Neural cell (in vitro differentiated cells): ENCODE measurements around the gene PRR12. TPM values are rescaled to one million over a fixed set of nuclear protein-coding genes. Genes with fewer than 3 reads are reported as not detected.

Experiments used
- H2AFZ ChIP-seq: fragments of 200-600, 300-800 bp; sonication (generic), shearing (Covaris generic); 2 replicates; pipeline ENCODE4 v1.6.0; 2014; ENCODE audit warnings: low read depth, mild to moderate bottlenecking, antibody characterized with exemption, low read length, moderate library complexity
- H3F3A ChIP-seq: fragments of 200-600 bp; shearing (Covaris generic); 2 replicates; pipeline ENCODE4 v1.6.1; 2016; ENCODE audit warnings: mild to moderate bottlenecking, moderate library complexity, mixed read lengths, antibody characterized with exemption, low read length; ENCODE audit not compliant: insufficient read depth, poor library complexity, severe bottlenecking
- H3K27ac ChIP-seq: fragments of 200-600, 300-800 bp; sonication (generic), shearing (Covaris generic); 2 replicates; pipeline ENCODE4 v1.5.1; 2014; ENCODE audit warnings: mild to moderate bottlenecking, low read length, moderate library complexity
- H3K27me3 ChIP-seq: fragments of 300-800, 200-600 bp; sonication (generic), shearing (Covaris generic); 2 replicates; pipeline ENCODE4 v1.6.0; 2014; ENCODE audit warnings: mild to moderate bottlenecking, low read depth, low read length, moderate library complexity; ENCODE audit not compliant: insufficient read depth
- H3K36me3 ChIP-seq: fragments of 300-800, 200-600 bp; sonication (generic), shearing (Covaris generic); 2 replicates; pipeline ENCODE4 v1.5.1; 2014; ENCODE audit warnings: mild to moderate bottlenecking, antibody characterized with exemption, low read length, moderate library complexity; ENCODE audit not compliant: insufficient read depth
- H3K4me2 ChIP-seq: fragments of 300-800, 200-600 bp; sonication (generic), shearing (Covaris generic); 2 replicates; pipeline ENCODE4 v1.6.0; 2014; ENCODE audit warnings: mild to moderate bottlenecking, low read length
- H3K4me3 ChIP-seq: fragments of 300-800, 200-600 bp; sonication (generic), shearing (Covaris generic); 2 replicates; pipeline ENCODE4 v1.5.1; 2014; ENCODE audit warnings: mild to moderate bottlenecking, low read length, moderate library complexity
- H3K79me2 ChIP-seq: fragments of 200-600 bp; shearing (Covaris generic); replicated peaks from 2 replicates; pipeline ENCODE4 v1.6.0; 2014; ENCODE audit warnings: mild to moderate bottlenecking, low read length, moderate library complexity; ENCODE audit not compliant: insufficient read depth
- H3K9ac ChIP-seq: fragments of 300-800, 200-600 bp; sonication (generic), shearing (Covaris generic); 2 replicates; pipeline ENCODE4 v1.6.1; 2016; ENCODE audit warnings: mild to moderate bottlenecking, low read length, mixed read lengths
- H3K9me2 ChIP-seq: fragments of 200-600 bp; shearing (Covaris generic); 2 replicates; pipeline ENCODE4 v1.6.1; 2016; ENCODE audit warnings: mild to moderate bottlenecking, low read length, mixed read lengths; ENCODE audit not compliant: insufficient read depth
- H3K9me3 ChIP-seq: fragments of 200-600, 300-800 bp; sonication (generic), shearing (Covaris generic); 2 replicates; pipeline ENCODE4 v1.6.1; 2016; ENCODE audit warnings: mild to moderate bottlenecking, mixed run types, low read length, moderate library complexity, mixed read lengths
- H4K20me1 ChIP-seq: fragments of 200-600 bp; shearing (Covaris generic); 2 replicates; pipeline ENCODE4 v1.6.1; 2016; ENCODE audit warnings: mild to moderate bottlenecking, mixed run types; ENCODE audit not compliant: insufficient read depth
- EP300 ChIP-seq: fragments of 450-650 bp; conservative IDR thresholded peaks from 2 replicates; pipeline ENCODE4 v1.6.1; 2014; ENCODE audit warnings: antibody characterized with exemption, mild to moderate bottlenecking, moderate library complexity; ENCODE audit not compliant: poor library complexity, severe bottlenecking
- EZH2 ChIP-seq: fragments of 200-600, 300-800 bp; shearing (Covaris generic), sonication (generic); IDR thresholded peaks from 2 replicates; pipeline ENCODE4 v1.6.1; 2014; ENCODE audit warnings: antibody characterized with exemption, low read length, borderline replicate concordance, mild to moderate bottlenecking; ENCODE audit not compliant: insufficient read depth, poor library complexity, severe bottlenecking
- MXI1 ChIP-seq: fragments of 450-650 bp; conservative IDR thresholded peaks from 2 replicates; pipeline ENCODE4 v1.6.1; 2014; ENCODE audit warnings: antibody characterized with exemption, mild to moderate bottlenecking; ENCODE audit not compliant: poor library complexity, severe bottlenecking
- POLR2AphosphoS5 ChIP-seq: IDR thresholded peaks from 2 replicates; pipeline ENCODE4 v1.6.1; 2012
- RAD21 ChIP-seq: fragments of 450-650 bp; conservative IDR thresholded peaks from 2 replicates; pipeline ENCODE4 v1.6.1; 2014; ENCODE audit warnings: antibody characterized with exemption, mild to moderate bottlenecking, moderate library complexity
- SMC3 ChIP-seq: fragments of 450-650 bp; conservative IDR thresholded peaks from 2 replicates; pipeline ENCODE4 v1.6.1; 2014; ENCODE audit warnings: antibody characterized with exemption, mild to moderate bottlenecking, moderate library complexity; ENCODE audit not compliant: poor library complexity
- TAF1 ChIP-seq: IDR thresholded peaks from 2 replicates; pipeline ENCODE4 v1.6.1; 2012; ENCODE audit warnings: low read depth
- polyA plus RNA-seq: library from polyadenylated mRNA; depleted of rRNA; stranded (reverse); fragments of >200 nt; gene quantifications from 2 replicates; pipeline ENCODE4 v1.2.3, GENCODE V29; 2014
- TF ChIP-seq, protein P1 (sequence below): IDR thresholded peaks from 2 replicates; pipeline ENCODE4 v1.6.1; 2012; ENCODE audit warnings: borderline replicate concordance
- TF ChIP-seq, protein P2 (sequence below): fragments of 450-650 bp; IDR thresholded peaks from 2 replicates; pipeline ENCODE4 v1.5.1; 2014; ENCODE audit warnings: antibody characterized with exemption, mild to moderate bottlenecking, moderate library complexity; ENCODE audit not compliant: poor library complexity, severe bottlenecking

PRR12 gene
- polyA plus RNA-seq, 1 donor from 2014 or later, result 1.2 TPM

DNA sequence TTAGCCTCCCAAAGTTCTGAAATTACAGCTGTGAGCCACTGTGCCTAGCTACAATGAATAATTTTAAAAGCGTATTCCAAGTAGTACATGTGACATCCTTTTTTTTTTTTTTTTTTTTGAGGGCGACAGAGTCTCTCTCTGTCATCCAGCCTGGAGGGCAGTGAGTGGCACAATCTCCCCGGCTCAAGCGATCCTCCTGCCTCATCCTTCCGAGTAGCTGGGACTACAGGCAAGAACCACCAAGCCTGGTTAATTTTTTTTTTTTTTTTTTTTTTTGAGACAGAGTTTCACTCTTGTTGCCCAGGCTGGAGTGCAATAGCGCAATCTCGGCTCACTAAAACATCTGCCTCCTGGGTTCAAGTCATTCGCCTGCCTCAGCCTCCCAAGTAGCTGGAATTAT, 3.8 kb upstream of the PRR12 start:
- Histone ChIP-seq H3K4me2 (no peak overlapping the region), H3K36me3 (no peaks in the 10 kb centered on the region), H3F3A (no peaks in the 10 kb centered on the region), H2AFZ (no peak overlapping the region), H3K27ac (no peak overlapping the region), H3K27me3 (no peaks in the 10 kb centered on the region), H3K9me3 (no peaks in the 10 kb centered on the region), H3K79me2 (peaks cover 7% of the 10 kb centered on the region), H3K9me2 (no peaks in the 10 kb centered on the region), H3K9ac (no peak overlapping the region), H4K20me1 (no peaks in the 10 kb centered on the region), H3K4me3 (no peak overlapping the region)
- TF ChIP-seq POLR2AphosphoS5 (no peak), SMC3 (no peak), EP300 (no peak), RAD21 (no peak), MXI1 (no peak), TAF1 (no peak), EZH2 (no peak)
- TF ChIP-seq, protein P1, sequence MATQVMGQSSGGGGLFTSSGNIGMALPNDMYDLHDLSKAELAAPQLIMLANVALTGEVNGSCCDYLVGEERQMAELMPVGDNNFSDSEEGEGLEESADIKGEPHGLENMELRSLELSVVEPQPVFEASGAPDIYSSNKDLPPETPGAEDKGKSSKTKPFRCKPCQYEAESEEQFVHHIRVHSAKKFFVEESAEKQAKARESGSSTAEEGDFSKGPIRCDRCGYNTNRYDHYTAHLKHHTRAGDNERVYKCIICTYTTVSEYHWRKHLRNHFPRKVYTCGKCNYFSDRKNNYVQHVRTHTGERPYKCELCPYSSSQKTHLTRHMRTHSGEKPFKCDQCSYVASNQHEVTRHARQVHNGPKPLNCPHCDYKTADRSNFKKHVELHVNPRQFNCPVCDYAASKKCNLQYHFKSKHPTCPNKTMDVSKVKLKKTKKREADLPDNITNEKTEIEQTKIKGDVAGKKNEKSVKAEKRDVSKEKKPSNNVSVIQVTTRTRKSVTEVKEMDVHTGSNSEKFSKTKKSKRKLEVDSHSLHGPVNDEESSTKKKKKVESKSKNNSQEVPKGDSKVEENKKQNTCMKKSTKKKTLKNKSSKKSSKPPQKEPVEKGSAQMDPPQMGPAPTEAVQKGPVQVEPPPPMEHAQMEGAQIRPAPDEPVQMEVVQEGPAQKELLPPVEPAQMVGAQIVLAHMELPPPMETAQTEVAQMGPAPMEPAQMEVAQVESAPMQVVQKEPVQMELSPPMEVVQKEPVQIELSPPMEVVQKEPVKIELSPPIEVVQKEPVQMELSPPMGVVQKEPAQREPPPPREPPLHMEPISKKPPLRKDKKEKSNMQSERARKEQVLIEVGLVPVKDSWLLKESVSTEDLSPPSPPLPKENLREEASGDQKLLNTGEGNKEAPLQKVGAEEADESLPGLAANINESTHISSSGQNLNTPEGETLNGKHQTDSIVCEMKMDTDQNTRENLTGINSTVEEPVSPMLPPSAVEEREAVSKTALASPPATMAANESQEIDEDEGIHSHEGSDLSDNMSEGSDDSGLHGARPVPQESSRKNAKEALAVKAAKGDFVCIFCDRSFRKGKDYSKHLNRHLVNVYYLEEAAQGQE, result no peak
- TF ChIP-seq, protein P2, sequence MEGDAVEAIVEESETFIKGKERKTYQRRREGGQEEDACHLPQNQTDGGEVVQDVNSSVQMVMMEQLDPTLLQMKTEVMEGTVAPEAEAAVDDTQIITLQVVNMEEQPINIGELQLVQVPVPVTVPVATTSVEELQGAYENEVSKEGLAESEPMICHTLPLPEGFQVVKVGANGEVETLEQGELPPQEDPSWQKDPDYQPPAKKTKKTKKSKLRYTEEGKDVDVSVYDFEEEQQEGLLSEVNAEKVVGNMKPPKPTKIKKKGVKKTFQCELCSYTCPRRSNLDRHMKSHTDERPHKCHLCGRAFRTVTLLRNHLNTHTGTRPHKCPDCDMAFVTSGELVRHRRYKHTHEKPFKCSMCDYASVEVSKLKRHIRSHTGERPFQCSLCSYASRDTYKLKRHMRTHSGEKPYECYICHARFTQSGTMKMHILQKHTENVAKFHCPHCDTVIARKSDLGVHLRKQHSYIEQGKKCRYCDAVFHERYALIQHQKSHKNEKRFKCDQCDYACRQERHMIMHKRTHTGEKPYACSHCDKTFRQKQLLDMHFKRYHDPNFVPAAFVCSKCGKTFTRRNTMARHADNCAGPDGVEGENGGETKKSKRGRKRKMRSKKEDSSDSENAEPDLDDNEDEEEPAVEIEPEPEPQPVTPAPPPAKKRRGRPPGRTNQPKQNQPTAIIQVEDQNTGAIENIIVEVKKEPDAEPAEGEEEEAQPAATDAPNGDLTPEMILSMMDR, result no peak

DNA sequence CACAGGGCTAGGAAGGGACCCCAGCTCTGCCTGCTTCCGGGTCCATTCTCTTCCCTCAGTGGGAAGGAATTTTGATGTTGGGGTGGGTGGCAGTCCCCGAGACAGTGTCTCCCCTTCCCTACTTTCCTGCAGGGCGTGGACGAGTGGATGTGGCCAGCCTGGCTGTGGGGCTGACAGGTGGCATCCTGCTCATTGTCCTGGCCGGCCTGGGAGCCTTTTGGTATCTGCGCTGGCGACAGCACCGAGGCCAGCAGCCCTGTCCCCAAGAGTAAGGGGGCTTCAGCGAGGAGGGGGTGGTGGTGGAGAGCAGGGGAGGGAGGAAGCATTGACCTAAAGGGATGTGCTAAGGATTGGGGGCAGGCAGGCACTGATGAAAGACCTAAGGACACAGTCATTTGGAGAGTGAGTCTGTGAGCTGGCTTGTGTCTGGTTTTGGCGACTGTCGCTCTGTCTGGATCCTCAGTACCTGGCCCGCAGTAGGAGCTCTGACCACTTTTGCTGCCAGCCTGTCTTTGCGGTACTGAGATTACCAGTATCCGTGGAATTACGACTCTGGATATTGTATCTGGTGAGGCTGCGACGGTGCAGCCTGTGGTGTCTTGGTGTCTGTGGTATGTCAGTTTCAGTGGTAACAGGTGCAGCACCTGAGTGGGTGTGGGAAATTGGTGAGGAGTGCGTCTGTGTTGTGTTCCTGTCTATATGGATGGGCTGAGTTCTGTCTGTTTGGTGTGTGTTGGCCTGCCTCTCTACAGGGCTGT, 2.4 kb upstream of the PRR12 start:
- Histone ChIP-seq H3K27ac (no peak overlapping the region), H3K9me3 (no peaks in the 10 kb centered on the region), H2AFZ (no peak overlapping the region), H3K9ac (no peak overlapping the region), H3K36me3 (no peaks in the 10 kb centered on the region), H4K20me1 (no peaks in the 10 kb centered on the region), H3K9me2 (no peaks in the 10 kb centered on the region), H3K4me3 (no peak overlapping the region), H3K79me2 (peaks cover 9% of the 10 kb centered on the region), H3K27me3 (no peaks in the 10 kb centered on the region), H3K4me2 (no peak overlapping the region), H3F3A (no peaks in the 10 kb centered on the region)
- TF ChIP-seq RAD21 (no peak), SMC3 (no peak), TAF1 (no peak), EZH2 (no peak), MXI1 (no peak), EP300 (no peak), POLR2AphosphoS5 (no peak)
- TF ChIP-seq, protein P2, result no peak
- TF ChIP-seq, protein P1, result no peak
